Germinal center (tissue), 1 donor: Measurements from ENCODE around the gene MCM5.
"Not testable (repeated sequence)": the region's sequence is repeated elsewhere in the genome, so short reads cannot be mapped to it uniquely, and the experiment has no call there.

Source experiments
- DNase-seq: peaks from one replicate; pipeline ENCODE4 v3.0.0; 2012; ENCODE audit warnings: mixed read lengths, low spot score

The MCM5 gene

DNA sequence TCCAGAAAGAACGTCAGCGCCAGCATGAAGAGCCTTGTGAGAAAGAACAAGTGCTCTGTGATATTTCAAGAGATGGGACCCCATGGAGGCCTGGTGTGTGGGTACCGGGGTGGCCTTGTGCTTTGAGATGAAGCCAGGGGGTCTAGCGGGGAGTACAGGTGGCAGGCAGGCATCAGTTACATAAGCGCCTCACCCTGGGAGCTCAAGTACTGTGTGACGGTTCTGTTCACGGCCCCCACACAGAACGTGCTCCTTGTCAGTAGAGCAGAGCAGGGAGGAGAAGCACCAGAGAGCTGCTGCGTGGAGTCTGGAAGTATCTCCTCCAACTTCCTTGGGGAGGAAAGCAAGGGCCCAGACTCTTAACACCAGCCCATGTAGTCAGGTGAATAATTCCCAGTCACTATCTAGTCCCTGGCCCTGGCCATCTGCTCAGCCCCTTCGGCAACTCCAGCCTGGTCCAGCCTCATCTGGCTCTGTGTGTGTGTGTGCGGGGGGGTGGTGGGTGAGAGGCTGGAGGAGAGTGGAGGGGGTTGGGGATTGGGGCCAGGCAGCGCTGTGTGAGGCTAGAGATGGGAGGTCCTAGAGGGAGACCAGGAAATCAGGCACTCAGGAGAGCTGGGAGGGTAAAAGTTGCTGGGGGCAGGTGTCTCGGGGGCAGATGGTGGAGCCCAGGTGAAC lies 32.4 kb downstream of the MCM5 start:
- no peak for DNase-seq

DNA sequence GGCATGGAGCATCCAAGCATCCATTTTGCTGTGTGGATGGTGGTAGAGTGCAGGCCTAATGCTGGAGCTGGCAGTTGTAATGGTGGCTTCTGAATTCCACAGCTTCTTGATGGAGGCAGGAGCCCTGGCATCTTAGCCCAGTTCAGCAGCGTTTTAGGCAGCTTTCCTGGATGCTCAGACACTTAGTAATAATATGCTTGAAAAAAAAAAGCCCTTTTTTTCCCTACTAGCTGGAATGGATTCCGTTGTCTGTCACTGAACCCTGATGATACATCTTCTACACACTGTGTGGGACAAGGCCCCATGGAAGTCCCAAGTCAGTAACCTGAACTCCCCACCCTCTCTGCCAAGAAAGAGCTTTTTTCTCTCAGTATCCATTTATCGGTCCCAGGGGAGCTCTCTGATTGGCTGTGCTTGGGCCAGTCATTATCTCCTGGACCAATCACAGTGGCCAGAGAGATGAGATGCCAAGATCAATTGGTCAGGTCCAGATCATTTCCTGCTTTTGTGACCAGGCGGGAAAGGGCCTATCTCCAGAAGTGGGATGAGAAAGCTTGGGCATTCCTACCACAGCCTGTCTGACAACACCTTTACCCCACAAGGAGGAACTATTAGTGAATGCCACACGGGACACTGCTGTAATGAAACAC lies 34.2 kb downstream of the MCM5 start:
- DNase-seq: no peak

DNA sequence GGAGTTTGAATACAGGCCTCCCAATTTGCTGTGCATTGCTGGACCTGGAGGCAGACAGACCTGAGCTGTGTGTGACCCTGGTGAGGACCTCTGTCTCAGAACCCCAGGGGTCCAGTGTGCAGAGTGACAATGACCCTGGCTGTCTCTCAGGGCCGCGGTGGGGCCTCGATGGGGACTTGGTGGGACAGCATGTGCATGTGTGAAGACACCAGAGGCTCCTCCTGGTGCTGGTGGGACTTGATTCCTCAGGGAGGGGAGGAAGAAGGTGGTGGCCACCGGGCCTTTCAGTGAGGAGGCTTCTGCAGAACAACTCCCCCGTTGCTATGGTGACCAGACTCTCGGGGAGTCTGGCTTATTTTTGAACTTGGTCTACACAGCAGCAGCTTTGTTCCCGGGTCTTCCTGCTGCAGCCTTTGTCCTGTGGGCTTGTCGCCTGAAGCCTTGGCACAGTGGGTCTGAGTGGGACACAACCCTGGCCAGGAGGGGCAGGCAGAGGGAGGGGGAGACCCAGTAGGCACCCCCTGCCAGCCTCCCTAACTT lies 35.3 kb downstream of the MCM5 start:
- DNase-seq: no peak

DNA sequence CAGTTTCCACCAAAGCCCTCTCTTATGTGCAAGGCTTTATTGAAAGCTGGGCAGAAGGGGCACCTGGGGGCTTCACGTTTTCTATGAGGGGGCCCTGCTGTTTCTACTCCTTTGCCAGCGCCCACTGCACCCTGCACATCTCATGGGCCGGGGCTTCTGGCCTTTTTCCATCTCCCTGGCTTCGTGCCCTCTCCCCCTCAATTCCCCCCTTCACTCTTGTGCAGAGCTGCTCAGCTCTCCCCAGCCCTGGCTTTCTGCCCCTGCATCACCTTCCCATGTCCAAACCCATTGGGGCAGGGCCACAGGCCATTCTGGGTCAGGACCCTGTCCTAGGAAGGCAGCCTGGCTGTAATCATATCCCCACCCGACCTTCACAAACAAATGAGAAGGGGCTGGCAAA lies 36.5 kb downstream of the MCM5 start:
- no peak for DNase-seq

DNA sequence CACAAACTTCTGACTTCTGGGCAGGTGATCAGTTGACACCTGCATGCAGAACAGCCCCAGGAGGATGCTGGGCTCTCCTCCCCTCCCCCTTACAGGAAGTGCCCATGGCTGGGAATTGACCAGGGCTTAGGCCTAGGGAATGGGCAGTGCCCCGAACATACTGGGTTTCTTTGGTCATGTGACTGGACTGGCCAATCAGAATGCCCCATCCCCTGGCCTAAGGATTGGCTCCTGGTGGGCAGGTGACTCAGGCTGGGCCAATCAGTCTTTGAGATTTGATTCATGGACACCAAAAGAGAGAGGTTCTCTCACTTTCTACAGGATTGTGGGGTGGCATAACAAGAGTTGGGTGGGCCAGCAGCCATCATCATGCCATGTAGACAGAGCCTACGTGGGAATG lies 37.1 kb downstream of the MCM5 start:
- DNase-seq: peak; percentile 60

DNA sequence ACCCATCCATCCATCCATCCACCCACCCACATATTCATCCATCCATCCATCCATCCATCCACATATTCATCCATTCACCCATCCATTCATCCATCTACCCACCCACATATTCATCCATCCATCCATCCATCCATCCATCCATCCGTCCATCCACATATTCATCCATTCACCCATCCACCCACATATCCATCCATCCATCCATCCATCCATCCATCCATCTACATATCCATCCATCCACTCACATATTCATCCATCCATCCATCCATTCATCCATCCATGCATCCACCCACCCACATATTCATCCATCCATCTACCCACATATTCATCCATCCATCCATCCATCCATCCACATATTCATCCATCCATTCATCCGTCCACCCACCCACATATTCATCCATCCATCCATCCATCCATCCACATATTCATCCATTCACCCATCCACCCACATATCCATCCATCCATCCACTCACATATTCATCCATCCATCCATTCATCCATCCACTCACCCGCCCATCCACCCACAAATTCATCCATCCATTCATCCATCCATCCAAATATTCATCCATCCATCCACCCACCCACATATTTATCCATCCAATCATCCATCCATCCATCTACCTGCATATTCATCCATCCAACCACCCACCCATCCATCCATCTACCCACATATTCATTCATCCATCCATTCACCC lies 38.9 kb downstream of the MCM5 start:
- DNase-seq: not testable (repeated sequence)

DNA sequence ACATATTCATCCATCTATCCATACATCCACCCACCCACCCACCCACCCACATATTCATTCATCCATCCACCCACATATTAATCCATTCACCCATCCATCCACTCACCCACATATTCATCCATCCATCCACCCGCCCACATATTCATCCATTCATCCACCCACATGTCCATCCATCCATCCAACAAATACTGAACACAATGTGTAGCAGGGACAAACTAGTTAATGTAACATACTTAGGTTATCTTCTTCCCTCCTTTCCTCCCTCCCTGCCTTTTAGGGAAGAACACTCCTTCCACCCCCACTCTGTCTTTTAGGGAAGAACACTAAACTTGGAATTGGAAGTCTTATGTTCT lies 39.4 kb downstream of the MCM5 start:
- no peak for DNase-seq

DNA sequence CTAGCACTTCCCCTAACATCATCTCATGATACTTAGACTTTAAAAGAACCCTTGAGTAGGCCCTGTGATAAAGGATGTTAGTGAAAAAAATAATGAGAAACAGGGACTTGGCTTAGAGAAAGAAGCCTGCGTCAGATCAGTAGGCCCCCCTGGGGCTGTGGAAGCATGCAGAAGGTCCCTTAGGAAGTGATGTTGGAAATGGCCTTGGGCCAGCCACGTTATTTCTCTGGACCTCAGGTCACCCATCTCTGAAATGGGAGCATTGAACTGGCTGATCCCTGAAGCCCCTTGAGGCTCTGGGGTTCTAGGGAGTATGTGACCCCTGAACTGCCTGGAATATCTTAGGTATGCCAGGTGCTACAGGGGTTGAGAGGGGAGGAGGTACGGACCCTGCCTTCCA lies 40.2 kb downstream of the MCM5 start:
- no peak for DNase-seq

DNA sequence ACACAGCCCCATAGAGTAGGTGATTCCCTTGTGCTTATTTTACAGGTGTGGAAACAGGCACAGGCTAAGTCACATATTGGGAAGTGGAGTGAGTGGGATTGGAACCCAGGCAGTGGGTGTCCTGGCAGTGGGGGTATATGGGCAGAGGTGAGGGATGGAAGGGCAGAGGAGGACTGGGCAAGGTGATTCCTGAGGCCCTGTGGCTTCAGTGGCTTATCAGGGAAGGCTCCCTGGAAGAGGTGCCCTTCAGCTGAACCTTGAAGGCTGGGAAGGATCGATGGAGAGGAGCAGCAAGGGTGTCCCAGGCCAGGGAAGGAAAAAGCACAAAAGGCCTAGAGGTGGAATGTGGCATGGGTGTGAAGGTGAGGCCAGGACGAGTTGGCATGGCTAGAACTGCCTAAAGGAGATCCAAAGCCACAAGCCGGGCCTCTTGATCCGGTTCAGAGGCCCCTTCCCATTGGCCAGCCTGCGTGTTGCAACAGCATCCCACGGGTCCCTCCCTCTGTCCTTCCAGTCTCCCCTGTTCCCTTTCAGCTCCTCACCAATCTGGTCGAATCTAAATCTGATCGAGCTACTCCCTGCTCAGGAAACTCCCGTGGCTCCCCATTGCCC lies 41.7 kb downstream of the MCM5 start:
- no peak for DNase-seq

DNA sequence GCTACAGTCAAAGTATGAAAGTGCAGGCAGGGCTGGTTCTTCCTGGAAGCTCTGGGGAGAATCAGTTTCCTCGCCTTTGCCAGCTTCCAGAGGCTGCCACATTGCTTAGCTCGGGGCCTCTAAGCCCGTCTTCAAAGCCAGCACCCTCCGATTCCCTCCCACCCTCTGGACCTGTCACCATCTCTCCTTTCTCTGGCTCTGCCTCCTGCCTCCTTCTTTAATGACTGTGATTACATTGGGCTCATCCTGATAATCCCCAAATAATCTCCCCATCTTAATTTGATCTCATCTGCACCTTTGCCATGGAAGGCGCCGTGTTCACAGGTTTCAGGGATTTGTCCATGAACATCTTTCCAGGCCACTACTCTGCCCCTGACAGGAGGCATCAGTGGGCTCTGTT lies 42.5 kb downstream of the MCM5 start:
- DNase-seq: no peak

DNA sequence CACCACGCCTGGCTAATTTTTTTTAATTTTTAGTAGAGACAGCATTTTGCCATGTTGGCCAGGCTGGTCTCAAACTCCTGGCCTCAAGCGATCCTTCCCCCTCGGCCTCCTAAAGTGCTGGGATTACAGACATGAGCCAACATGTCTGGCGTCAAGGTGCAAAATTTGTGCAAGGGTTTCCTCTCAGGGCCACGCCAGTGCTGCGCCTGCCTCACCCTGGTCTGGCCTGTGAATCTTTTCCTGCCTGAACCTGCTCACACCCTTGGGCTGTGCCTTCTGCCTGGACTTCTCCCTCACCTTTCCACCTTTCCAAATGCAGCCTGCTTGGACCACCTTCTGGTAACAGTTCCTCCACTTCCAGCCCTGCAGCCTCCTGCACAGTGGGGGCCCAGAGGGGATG lies 43.4 kb downstream of the MCM5 start:
- no peak for DNase-seq

DNA sequence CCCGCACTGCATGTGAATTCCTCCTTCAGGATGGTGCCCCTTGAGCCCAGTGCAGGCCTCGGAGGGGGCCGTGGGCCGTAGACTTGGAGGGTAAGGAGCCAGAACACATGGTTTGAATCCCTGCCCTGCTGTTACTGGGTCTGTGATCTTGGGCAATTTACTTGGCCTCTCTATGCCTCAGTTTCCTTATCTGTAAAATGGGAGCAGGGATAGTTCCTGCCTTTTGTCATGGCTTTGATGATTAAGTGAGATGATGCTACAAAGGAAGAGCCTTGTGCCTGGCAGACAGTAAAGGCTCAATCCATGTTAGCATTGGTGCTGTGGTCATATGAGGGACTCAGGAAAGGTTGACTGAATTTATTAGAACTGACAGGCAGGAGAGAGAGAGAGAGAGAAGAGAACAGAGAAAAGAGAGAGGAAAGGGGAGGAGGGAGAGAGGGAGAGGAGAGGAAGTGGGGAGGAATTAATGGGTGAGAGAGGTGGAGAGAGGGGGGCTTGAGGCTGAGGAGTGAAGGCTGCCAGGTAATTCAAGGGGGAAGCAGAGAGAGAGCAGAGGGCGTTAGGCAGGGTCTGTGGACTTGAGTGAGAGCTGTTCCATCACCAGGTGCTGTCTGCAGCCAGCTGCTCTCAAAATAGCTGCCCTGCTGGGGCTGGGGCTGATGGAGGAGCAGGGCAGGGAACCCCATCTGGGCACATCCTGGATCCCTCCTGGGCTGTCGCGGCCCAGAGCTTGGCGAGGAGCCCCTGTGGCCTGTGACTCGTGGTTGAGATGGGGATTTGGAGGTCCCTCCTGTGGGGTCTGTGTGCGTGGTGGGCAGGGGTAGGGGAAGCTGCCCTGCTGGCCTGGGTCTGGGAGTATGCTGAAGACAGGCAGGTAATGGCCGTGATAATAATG lies 44.1 kb downstream of the MCM5 start:
- DNase-seq: no peak

DNA sequence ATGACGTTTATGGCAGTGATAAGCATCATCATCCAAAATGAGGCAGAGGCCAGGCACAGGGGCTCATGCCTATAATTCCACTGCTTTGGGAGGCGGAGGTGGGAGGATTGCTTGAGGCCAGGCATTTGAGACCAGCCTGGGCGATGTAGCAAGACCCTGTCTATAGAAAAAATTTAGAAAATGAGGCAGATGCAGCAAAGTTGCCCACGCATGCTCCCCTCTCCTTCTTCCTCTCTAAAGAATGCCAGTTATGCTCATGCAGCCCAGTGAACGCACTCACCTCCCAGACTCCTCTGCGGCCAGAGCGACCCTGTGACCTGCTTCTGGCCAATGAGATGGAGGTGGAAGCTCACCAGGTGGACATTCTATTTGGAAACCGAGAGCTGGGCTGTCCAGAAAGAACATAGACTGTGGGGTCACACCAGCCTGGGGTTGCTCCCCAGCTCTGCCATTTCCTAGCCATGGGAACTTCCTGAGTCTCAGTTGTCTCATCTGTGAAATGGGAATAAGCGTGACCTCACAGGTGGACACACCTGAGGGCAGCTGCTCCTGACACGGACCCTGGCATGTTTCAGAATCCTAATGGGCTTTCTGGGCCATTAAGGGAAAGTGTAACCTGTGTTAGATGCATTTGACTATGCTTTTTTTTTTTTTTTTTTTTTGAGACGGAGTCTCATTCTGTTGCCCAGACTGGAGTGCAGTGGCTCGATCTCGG lies 44.9 kb downstream of the MCM5 start:
- DNase-seq: no peak

DNA sequence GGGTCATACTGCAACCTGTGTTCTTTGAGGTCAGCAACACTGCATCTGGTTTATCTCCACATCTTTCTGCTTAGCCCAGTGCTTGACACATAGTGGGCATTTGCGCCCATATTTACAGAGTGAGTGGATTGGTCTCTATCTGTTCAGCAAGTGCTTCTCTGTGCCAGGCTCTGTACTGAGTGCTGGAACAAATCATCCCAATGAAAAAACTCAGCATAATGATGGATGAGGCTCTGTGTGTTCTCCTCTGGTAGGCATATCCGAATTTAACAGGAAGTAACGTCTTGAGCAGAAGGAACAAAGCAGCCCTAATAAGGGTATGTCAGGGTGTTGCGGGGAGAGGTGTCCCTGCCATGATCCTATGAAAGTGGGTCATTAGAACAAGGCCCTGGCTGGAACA lies 46.0 kb downstream of the MCM5 start:
- DNase-seq: no peak

DNA sequence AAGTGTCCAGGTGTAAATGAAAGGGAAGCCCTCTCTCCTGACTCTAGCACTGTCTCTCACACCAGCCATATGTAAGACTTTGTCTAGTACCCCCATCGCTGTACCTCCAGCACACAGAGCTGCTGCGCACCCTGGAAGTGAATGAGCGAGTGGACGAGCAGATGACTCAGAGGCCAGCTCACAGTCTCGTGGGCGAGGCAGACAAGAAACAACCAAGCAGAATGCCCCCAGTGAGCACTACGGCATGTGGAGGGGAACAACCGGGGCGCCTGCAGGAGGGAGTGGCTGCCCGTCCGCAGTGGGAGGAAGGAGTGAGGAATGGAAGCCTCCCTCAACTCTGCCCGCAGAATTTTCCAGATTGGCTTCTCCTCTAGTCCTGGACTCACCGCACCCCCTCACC lies 46.4 kb downstream of the MCM5 start:
- no peak for DNase-seq

DNA sequence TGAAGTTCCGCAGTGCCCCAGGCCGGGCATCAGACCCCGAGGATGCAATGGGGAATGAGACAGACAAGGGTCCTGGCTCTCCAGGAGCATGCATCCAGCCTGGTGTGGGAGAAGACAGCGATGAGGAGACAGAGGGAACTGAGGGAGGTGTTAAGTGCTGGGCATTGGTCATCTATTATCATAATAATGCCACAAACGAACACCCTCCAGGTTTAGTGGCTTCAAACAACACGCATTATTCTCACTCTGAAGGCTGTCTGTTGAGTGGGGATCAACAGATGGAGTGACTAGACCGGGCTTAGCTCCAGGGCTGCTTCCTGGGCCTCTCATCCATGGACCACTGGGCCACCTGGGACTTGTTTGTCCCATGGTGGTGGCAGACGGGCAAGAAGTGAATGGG lies 48.6 kb downstream of the MCM5 start:
- no peak for DNase-seq

DNA sequence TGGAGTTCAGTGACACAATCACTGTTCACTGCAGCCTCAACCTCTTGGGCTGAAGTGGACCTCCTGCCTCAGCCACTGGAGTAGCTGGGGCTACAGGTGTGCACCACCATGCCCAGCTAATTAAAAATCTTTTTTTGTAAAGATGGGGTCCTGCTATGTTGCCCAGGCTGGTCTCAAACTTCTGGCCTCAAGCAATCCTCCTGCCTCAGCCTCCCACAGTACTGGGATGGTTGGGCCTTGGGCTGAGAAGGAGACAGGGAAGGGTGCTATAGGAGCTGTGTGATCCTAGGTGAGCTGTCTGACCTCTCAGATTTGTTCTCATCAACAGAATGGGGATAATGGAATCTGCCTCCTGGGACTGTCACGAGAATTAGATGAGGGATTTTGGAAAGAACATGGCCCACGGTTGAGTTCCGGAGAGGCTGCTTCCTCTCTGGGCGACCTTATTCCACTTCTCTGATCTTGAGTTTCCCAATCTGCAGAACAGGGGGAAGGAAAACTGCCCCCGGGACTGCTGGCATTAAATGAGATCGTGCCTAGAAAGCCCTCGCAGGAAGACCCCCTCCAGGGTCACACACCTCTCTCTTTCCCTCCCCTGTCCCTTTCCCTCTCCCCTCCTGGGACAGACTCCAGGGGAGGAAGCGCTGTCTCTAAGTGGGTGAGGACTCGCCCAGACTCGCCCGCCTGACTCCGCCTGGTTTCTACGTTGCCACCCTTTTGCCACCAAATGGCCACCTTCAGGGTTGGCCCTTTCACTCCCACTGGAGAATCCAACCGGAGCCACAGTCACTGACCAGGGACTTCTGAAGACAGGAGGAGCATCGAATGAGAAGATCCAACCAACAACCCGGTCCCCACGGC lies 50.1 kb downstream of the MCM5 start:
- no peak for DNase-seq

DNA sequence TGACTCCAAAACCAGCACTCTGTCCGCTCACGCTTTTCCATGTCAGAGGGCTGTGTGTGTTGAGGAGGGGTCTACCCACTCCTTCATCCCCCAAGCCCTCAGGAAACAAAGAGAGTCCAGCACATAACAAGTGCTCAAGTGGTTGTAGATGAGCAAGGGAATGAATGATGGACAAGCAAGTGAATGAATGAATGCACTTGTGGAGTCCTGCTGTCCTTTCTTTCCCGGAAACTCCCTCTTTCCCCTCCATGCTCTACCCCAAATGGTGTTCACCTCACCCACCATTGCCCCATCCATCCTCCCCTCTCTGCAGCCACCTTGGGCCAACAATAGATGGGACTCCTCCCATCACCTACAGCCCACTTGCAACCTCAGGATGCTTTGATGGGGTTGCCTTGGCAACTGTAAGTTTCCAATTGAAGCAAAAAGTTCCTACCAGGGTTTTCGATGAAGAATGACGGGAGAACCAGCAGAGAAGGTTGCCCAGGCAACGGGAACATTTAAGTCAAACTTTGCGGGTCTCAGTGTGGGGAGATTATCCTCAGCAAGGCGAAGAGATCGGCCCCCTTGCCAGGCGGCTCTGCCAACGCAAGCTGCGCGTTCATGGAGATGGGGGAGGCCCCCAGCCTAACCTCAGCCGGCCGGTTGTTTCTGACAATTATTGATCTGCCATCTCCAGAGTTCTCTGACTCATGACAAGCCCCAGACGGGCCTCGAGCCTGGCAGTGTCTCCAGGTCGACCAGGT lies 51.1 kb downstream of the MCM5 start:
- no peak for DNase-seq

DNA sequence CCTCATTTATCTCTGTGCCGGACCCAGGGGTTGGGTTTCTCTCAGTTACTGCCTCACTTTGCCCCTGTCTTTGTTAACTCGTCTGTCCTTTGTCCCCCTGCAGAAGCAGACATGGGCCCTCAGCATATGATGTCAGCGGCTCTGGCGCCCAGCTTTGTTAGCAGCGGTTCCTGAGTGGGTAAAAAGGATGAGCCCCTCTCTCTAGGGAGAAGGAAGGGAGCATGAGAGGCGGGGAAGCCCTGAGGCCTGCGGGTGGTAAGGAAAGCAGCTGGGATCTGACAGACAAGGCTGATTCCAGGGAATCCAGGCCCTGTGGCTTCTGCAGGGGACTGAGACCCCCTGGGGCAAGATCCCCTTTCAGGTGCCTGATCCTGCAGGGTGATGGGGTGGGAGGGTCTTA lies 51.7 kb downstream of the MCM5 start:
- DNase-seq: no peak
